ENCODE measurements around the gene FAM200C.

FAM200C gene

DNA sequence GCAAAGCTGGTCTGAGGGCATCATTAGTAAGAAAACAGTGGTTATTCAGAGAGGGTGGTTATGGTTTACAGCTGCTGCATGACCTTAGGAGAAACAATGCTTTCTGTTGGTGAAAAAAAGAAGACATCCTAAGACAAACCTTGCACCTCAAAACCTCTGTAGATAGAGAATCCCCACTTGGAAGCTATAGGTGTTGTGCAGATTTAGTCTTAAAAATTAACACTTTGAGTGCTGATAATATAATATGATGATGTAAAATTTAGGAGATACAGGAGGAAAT lies 20.4 kb upstream of the FAM200C start:
- DNase-seq (ENCODE audit: low read depth in 2 of 3, low spot score in 1 of 3) = no peak

- no peak for DNase-seq (ENCODE audit: low read depth in 2 of 3, low spot score in 1 of 3)
These were observed 19.8 kb upstream of the FAM200C start for GRCh38 chr5:160419458-160420330.

DNA sequence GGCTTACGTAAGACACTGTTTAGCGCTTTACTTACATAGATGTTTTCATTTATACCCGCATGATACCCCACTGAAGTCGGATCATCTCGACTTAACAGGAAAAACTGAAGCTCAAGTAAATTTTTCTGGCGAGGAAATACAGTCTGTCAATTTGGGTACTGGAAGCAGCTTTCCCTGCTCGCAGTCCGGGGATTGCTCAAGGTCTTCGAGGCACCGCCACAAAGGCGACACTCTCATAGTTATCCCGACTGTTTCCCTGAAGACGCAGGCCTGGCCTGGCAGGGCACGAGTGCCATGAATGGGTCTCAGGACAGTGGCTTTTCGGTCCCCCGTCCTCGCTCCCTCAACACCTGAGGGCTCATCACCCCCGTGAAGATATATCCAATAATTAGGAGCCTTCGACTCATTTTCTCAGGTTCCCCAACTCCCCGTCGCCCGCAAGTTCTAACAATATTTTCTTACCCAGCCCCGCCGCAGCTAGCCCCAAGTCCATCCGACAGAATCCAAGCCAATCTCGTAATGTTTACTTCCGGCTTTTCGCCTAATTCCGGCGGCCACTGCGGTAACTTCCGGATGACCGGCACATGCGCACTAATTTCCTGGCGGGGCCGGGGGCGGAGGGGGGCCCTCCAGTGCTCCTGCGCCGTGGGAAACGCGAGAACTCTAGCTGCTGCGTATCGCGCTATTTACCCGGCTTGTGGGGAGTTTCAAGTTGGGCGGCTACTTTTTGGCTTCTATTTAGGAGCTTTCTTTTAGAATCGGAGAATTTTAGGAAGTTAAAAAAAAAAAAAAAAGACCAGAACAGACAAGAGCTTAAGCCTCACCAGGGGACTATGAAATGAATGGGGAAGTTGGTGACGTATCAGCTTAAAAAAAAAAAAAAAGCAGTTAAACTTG lies 19.0 kb upstream of the FAM200C start, which contains the start of gene SLU7:
SLU7 (minus strand) TSS at position 521 of the 897 bp plus-strand sequence. CDS start 3,787 bp downstream, outside the sequence.
- peak; percentile 92 for DNase-seq (ENCODE audit: low read depth in 2 of 3, low spot score in 1 of 3)

GRCh38 chr5:160398806-160399205 lies 1.0 kb downstream of the FAM200C start:
- DNase-seq (ENCODE audit: low read depth in 2 of 3, low spot score in 1 of 3) = no peak

DNA sequence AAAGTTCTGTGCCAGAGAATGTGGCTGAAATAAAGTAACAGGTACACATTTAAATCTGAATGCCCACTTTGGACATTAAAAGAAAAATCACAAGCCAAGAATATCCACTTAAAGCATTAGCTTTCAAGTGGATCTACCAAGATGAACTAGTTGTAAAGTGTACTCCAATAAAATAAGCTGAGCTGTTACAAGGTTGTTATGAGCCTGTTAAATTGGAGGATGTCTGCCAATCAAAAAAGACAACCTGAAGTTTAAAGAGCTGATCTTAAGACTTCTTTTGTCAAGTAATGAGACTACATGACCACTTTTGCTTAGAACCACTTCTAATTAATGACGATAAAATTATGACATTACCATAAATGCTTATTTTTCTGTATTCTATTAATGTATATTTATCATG lies 2.4 kb downstream of the FAM200C start:
- DNase-seq (ENCODE audit: low read depth in 2 of 3, low spot score in 1 of 3) = no peak

DNA sequence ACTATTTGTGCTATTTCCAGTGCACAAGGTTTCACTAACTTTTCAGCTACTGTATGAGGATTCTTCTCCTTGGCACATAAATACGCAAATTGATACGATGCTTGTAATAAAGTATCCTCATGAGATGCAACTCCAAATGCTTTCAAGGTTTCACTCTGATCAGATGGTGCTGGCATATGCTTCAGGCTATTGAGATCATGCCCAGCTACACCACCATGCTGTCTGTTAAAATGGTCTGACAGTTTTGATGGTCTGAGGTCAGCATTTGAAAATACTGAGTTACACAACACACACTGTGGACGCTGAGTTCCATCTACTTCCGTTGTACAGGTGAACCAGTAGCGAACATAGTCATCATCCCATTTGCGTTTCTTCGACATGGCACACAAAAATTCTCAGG lies 4.7 kb downstream of the FAM200C start:
- DNase-seq (ENCODE audit: low read depth in 2 of 3, low spot score in 1 of 3) = no peak

GRCh38 chr5:160390787-160391696 lies 8.8 kb downstream of the FAM200C start:
- DNase-seq (ENCODE audit: low read depth in 2 of 3, low spot score in 1 of 3) = no peak

GRCh38 chr5:160387445-160387844 lies 12.4 kb downstream of the FAM200C start:
- no peak for DNase-seq (ENCODE audit: low read depth in 2 of 3, low spot score in 1 of 3)

- no peak for DNase-seq (ENCODE audit: low read depth in 2 of 3, low spot score in 1 of 3)
These were observed 14.4 kb downstream of the FAM200C start for GRCh38 chr5:160385496-160385895.

GRCh38 chr5:160384681-160385080 lies 15.2 kb downstream of the FAM200C start:
- no peak for DNase-seq (ENCODE audit: low read depth in 2 of 3, low spot score in 1 of 3)

DNA sequence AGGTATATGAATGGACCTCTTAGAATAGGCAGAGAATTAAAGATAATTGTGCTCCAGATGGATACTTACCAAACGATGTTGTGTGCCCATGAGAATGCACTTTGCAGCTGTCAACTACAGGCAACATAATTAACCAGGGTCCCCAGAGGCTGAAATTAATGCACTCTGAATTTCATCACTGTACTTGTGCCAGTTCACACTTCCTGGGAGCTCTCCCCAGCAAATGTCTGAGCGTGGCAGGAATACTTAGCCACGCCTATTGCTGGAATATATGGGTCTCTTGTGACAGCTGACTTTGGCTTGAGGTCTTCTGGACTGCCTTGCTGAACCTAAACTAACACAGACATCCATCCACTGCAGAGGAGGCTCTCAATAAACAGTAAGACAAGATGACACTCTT lies 17.5 kb downstream of the FAM200C start:
- no peak for DNase-seq (ENCODE audit: low read depth in 2 of 3, low spot score in 1 of 3)

DNA sequence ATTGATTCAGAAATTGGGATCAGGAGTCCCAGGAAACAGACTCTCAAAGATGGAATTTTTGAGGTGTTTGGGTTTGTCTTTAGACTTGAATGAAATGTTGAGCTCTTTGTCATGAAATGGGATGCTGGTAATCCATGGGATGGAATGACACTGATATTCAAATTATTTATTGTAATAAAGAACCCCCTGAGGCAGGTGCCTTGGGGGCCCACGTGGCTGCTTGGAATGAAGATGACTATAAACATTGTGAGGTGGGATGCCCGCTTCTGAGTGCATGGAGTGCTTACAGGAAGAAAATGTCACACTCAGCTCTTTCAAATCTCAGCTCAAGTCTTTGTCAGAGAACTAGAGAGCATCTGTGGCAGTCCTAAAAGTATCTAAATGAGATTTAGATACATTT lies 19.8 kb downstream of the FAM200C start:
- no peak for DNase-seq (ENCODE audit: low read depth in 2 of 3, low spot score in 1 of 3)

DNA sequence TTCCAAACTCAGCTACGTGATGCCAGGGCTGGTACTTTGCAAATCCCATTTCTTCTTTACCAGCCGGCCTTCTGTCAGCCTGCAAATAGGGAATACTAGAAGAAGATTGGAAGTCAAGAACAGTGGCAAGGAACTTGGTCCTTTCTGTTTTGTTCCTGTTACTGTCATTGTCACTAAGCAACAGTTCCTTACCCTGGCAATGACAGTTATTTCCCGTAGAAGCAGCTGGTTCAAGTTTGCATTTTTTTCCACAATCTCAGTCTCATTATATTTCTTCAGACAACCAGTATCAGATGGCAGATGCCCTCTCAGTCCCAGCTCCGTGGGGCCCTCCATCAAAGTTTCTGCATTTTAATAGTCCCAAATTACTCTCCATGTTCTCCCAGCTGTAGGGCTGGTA lies 20.3 kb downstream of the FAM200C start:
- no peak for DNase-seq (ENCODE audit: low read depth in 2 of 3, low spot score in 1 of 3)

DNA sequence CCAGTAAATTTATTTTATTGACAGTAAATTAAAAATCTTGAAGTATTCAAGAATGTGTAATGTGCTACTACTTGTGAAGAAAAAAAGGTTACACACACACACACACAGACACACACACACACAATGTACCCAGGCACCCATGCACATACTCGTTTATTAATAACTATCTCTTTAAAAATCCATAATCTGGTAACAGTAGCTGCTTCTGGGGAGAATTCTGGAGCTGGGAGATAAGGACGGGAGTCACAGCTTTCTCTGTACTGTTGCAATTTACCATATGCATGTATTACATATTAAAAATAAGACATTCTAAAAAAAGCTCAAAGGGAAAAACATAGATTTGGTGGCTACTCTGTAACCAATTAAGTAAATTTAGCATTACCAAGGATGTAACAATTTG lies 21.5 kb downstream of the FAM200C start:
- DNase-seq (ENCODE audit: low read depth in 2 of 3, low spot score in 1 of 3) = no peak

DNA sequence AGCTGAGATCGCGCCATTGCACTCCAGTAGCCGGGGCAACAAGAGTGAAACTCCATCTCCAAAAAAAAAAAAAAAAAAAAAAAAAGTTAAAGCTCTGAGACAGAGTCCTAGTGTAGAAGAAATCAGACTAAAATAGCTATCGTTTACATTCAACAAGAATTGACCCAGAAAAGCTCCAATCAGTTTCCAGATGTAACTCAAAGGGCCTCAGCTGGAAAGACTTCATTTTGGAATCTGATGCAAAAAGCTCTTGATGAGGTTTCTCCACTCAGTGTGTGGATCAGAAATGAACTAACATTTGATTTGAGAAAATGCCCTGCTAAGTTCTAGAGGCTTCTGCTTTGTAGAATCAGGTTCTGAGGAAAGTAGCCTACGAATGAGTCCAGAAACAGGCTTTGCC lies 22.2 kb downstream of the FAM200C start:
- DNase-seq (ENCODE audit: low read depth in 2 of 3, low spot score in 1 of 3) = no peak

DNA sequence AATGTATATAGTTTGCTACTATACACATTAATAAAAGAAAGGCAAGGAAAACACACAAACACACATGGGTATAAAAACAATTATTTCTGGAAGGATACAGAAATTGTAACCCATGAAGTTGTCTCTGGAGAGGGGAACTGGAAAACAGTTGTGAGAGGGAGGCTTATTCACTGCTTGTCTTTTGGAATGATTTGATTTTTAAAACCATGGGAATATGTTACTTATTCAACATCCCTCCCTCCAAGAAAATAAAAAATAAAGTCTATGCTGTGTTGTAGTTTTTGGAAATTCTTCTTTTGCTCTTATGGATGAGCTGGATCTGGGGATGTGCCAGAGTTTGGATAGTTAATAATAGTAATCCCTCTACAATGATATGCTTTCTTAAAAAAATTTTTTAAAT lies 23.4 kb downstream of the FAM200C start:
- DNase-seq (ENCODE audit: low read depth in 2 of 3, low spot score in 1 of 3) = no peak

GRCh38 chr5:160375701-160376100 lies 24.2 kb downstream of the FAM200C start:
- no peak for DNase-seq (ENCODE audit: low read depth in 2 of 3, low spot score in 1 of 3)

DNA sequence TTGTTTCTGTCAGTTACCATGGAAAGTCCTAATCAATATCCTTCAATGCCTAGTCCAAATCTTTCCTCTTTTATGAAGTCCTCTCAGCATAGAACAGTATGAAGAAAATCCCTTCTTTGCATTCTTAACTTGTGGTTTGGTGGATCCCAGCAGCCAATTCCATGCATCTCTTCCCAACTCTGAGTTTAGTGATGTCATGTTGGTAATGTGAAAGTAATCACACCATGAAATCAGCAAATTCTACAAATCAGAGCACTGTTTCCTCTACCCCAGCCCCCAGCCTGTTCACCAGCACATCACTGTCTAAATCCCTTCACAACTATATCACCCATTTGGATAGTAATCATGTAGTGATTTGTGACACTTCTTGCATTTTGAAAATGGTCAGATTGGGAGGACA lies 24.7 kb downstream of the FAM200C start:
- DNase-seq (ENCODE audit: low read depth in 2 of 3, low spot score in 1 of 3) = no peak

DNA sequence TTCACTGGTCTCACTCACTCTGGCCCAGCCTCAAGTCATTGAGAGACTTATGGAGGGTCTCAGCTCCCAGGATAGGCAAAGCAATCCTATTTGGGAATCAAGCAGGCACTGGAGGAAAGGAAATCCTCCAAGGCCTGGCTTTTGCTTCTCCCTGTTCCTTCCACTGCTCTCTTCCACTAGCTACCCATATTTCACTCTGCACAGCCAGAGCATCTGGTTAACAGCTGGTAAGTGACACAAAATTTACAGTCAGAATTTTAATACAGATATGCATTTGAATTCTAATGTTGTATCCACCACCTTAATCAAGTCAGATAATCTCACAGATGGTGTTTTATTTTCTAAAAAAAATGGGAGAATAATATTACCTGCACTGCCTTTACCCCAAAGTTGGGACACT lies 28.6 kb downstream of the FAM200C start:
- DNase-seq (ENCODE audit: low read depth in 2 of 3, low spot score in 1 of 3) = no peak

DNA sequence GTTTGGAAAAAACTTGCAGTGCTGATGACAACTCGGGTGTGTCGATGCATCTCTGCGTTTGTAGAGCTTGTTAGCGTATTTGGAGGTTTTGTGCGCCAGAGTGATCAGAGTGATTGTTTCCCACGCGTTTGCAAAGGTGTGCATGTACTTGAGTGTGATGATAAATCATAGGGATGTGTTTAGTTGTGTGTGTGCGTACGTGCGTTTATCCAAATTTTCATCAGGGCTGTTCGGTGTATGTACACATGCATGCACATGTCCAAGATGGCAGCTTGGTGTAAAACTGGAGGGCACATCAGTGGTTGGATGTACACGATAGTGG lies 29.2 kb downstream of the FAM200C start:
- no peak for DNase-seq (ENCODE audit: low read depth in 2 of 3, low spot score in 1 of 3)

DNA sequence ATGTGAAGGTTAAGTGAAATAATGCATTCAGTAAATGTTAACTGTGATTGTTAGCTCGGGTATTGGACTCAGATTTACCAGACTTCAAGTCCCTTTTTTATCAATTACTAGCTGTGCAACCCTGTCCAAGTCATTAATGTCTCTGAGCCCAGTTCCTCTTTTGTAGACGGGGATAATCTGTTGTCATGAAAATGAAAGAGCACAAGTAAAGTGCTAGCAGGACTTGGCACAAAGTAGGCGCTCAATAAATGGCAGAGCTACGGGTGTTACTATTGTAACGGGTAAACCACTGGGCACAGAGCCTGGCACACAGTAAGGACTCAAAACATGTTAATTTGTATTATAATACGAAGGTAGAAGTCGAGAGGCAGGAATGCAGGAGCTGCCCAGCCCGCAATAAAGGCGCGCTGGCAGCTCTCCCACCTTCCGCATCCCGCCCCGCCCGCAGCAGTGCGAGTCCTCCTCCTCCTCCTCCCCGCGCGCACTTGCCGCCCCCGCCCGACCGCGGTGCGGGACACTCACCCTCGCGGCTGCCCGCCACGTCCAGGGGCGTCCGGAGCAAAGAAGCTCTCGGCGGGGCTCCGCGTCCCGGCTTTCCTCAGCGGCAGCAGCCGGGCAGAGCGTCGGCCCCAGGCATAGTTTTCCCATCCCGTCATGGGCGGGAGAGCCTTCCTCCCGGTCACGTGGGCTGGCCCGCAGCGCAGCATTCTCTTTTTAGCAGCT lies 29.7 kb downstream of the FAM200C start, which contains the start of gene C1QTNF2:
C1QTNF2 (minus strand) TSS at position 637 of the 723 bp plus-strand sequence. CDS start 15,615 bp downstream, outside the sequence.
- peak in 1 of 3 donors; percentile 10 for DNase-seq (ENCODE audit: low read depth in 2 of 3, low spot score in 1 of 3)

Data from stimulated activated CD4-positive, alpha-beta T cell treated with anti-CD3 and anti-CD28 coated beads, Interleukin-12 subunit alpha, Interleukin-12 subunit beta, amount 100 ng/mL, for 48 hours (primary cell).